A549 (cell line): ENCODE results near the gene ATXN10. TPM values are rescaled to one million over a fixed set of nuclear protein-coding genes. Genes with fewer than 3 reads are reported as not detected.

Source experiments
- ATAC-seq, 2 experiments: fragments of 200-7000 bp in 1 of 2; fragments of >200 bp in 1 of 2; cut with Nextera tagmentation in 1 of 2; cut with Tn5 transposase in 1 of 2; 3 replicates each; pipeline versions ENCODE4 v1.8.0 to v1.9.1; 2018 to 2020; ENCODE audit warnings: mild to moderate bottlenecking in 1 of 2, moderate library complexity in 1 of 2
- CTCF ChIA-PET: fragments of 300-600 bp; sonication (Branson Sonifier 250); formaldehyde crosslinking; extraction: SDS; loops from one replicate; lab custom pipeline; 2021; ENCODE audit warnings: antibody characterized with exemption, inconsistent platforms; lab: Yijun Ruan, JAX
- POLR2A ChIA-PET: fragments of 350-600 bp; formaldehyde crosslinking; extraction: SDS; loops from one replicate; lab custom pipeline; 2021; ENCODE audit warnings: antibody characterized with exemption, inconsistent platforms; lab: Yijun Ruan, JAX
- DNase-seq, 2 experiments: peaks; one replicate each; pipeline versions ENCODE4 v3.0.0 to v3.0.0-alpha.2; 2011 to 2016; ENCODE audit warnings: low read depth in 1 of 2, low spot score in 1 of 2
- FAIRE-seq: peaks from 2 replicates; lab custom pipeline; 2011; peaks lifted over from hg19 to GRCh38; lab: Jason Lieb, UNC
- H3K27ac ChIP-seq, 2 experiments: fragments of >200 bp; sonication (Bioruptor Twin); formaldehyde crosslinking; 3 replicates each; pipeline ENCODE4 v1.5.1; 2016 to 2017
- H3K4me1 ChIP-seq: fragments of >200 bp; sonication (Bioruptor Twin); formaldehyde crosslinking; 3 replicates; pipeline ENCODE4 v1.6.1; 2016
- H3K4me2 ChIP-seq: fragments of >200 bp; sonication (Bioruptor Twin); formaldehyde crosslinking; 3 replicates; pipeline ENCODE4 v1.6.1; 2016
- H3K4me3 ChIP-seq: fragments of >200 bp; sonication (Bioruptor Twin); formaldehyde crosslinking; 3 replicates; pipeline ENCODE4 v1.5.1; 2016
- H3K9me3 ChIP-seq: fragments of >200 bp; sonication (Bioruptor Twin); formaldehyde crosslinking; 3 replicates; pipeline ENCODE4 v1.6.1; 2016
- ATOH8 ChIP-seq: fragments of 250-450 bp; sonication (Bioruptor Pico); IDR thresholded peaks from 2 replicates; pipeline ENCODE4 v1.5.0; 2020; ENCODE audit warnings: low read depth, mild to moderate bottlenecking, moderate library complexity
- BCL3 ChIP-seq: fragments of >200 bp; sonication (Bioruptor Twin); formaldehyde crosslinking; IDR thresholded peaks from 3 replicates; pipeline ENCODE4 v1.6.1; 2016
- BHLHE40 ChIP-seq: IDR thresholded peaks from 2 replicates; pipeline ENCODE4 v1.6.1; 2012; ENCODE audit warnings: low read depth, low read length, inconsistent platforms
- CEBPB ChIP-seq, 2 experiments: fragments of >200 bp in 1 of 2; sonication (Bioruptor Twin) in 1 of 2; formaldehyde crosslinking in 1 of 2; IDR thresholded peaks; 2 replicates each; pipeline ENCODE4 v1.6.1; 2012 to 2016
- EHMT2 ChIP-seq: fragments of 200-600 bp; sonication (generic); IDR thresholded peaks from 2 replicates; pipeline ENCODE4 v1.6.1; 2016; ENCODE audit warnings: antibody characterized with exemption, low read depth, mild to moderate bottlenecking, moderate library complexity
- EP300 ChIP-seq, 2 experiments: fragments of >200 bp; sonication (Bioruptor Twin); formaldehyde crosslinking; IDR thresholded peaks; 2 replicates in 1 of 2; 3 replicates in 1 of 2; pipeline ENCODE4 v1.6.1; 2016 to 2017
- ESRRA ChIP-seq: fragments of 150-350 bp; IDR thresholded peaks from 2 replicates; pipeline ENCODE4 v1.6.1; 2014; ENCODE audit warnings: mild to moderate bottlenecking, low read length, borderline replicate concordance
- FOSB ChIP-seq: fragments of 250-450 bp; sonication (Bioruptor Pico); IDR thresholded peaks from 2 replicates; pipeline ENCODE4 v1.5.0; 2020; ENCODE audit warnings: mild to moderate bottlenecking, moderate library complexity
- FOSL2 ChIP-seq, 2 experiments: fragments of 450-650 bp in 1 of 2; fragments of >200 bp in 1 of 2; sonication (Bioruptor Twin) in 1 of 2; formaldehyde crosslinking; IDR thresholded peaks; 2 replicates each; pipeline versions ENCODE4 v1.5.0 to v1.6.1; 2016 to 2020; ENCODE audit warnings: mild to moderate bottlenecking in 1 of 2, moderate library complexity in 1 of 2
- GATA3 ChIP-seq: IDR thresholded peaks from 2 replicates; pipeline ENCODE4 v1.6.1; 2012; ENCODE audit warnings: borderline replicate concordance
- HEYL ChIP-seq: fragments of 250-450 bp; sonication (Bioruptor Pico); IDR thresholded peaks from 2 replicates; pipeline ENCODE4 v1.8.0; 2021; ENCODE audit warnings: mild to moderate bottlenecking, moderate library complexity
- HMGXB4 ChIP-seq: fragments of 250-450 bp; sonication (Bioruptor Pico); IDR thresholded peaks from 2 replicates; pipeline ENCODE4 v1.5.0; 2021; ENCODE audit warnings: mild to moderate bottlenecking, moderate library complexity, borderline replicate concordance
- HOXA7 ChIP-seq: fragments of 250-450 bp; sonication (Bioruptor Pico); IDR thresholded peaks from 2 replicates; pipeline ENCODE4 v1.5.0; 2020; ENCODE audit warnings: mild to moderate bottlenecking, moderate library complexity
- HOXB13 ChIP-seq: fragments of 250-450 bp; sonication (Bioruptor Pico); IDR thresholded peaks from 2 replicates; pipeline ENCODE4 v1.5.0; 2020; ENCODE audit warnings: low read depth, mild to moderate bottlenecking, moderate library complexity
- JUNB ChIP-seq: fragments of >200 bp; sonication (Bioruptor Twin); formaldehyde crosslinking; IDR thresholded peaks from 2 replicates; pipeline ENCODE4 v1.6.1; 2016
- KDM1A ChIP-seq: fragments of 200-600 bp; sonication (generic); IDR thresholded peaks from 2 replicates; pipeline ENCODE4 v1.6.1; 2016; ENCODE audit warnings: low read depth, mild to moderate bottlenecking
- MAZ ChIP-seq: fragments of 150-350 bp; IDR thresholded peaks from 2 replicates; pipeline ENCODE4 v1.6.1; 2014; ENCODE audit warnings: antibody characterized with exemption, low read depth, low read length, borderline replicate concordance
- MYC ChIP-seq: IDR thresholded peaks from 2 replicates; pipeline ENCODE4 v1.6.1; 2012; ENCODE audit warnings: mild to moderate bottlenecking, inconsistent platforms, low read length, improper control_type of control experiment, borderline replicate concordance
- PHF8 ChIP-seq: fragments of 200-600 bp; sonication (generic); IDR thresholded peaks from 2 replicates; pipeline ENCODE4 v1.6.1; 2016; ENCODE audit warnings: low read depth, mild to moderate bottlenecking, antibody characterized with exemption, moderate library complexity, borderline replicate concordance
- RAD21 ChIP-seq, 2 experiments: fragments of >200 bp in 1 of 2; sonication (Bioruptor Twin) in 1 of 2; formaldehyde crosslinking in 1 of 2; IDR thresholded peaks in 1 of 2; conservative IDR thresholded peaks in 1 of 2; 2 replicates in 1 of 2; 3 replicates in 1 of 2; pipeline ENCODE4 v1.6.1; 2012 to 2018; ENCODE audit warnings: inconsistent platforms in 1 of 2
- SMC3 ChIP-seq: fragments of >200 bp; sonication (Bioruptor Twin); formaldehyde crosslinking; IDR thresholded peaks from 3 replicates; pipeline ENCODE4 v1.6.1; 2018; ENCODE audit warnings: inconsistent platforms
- USF2 ChIP-seq: fragments of 450-650 bp; IDR thresholded peaks from 2 replicates; pipeline ENCODE4 v1.6.1; 2014; ENCODE audit warnings: antibody characterized with exemption
- ZC3H11A ChIP-seq: fragments of 450-650 bp; IDR thresholded peaks from 2 replicates; pipeline ENCODE4 v1.6.1; 2014; ENCODE audit warnings: antibody characterized with exemption, mild to moderate bottlenecking
- ZNF302 ChIP-seq: fragments of 250-450 bp; sonication (Bioruptor Pico); IDR thresholded peaks from 2 replicates; pipeline ENCODE4 v1.9.0; 2021; ENCODE audit warnings: inconsistent platforms, mild to moderate bottlenecking, moderate library complexity
- ZSCAN20 ChIP-seq: fragments of 250-450 bp; sonication (Bioruptor Pico); IDR thresholded peaks from 2 replicates; pipeline ENCODE4 v1.8.0; 2022; ENCODE audit warnings: mild to moderate bottlenecking, moderate library complexity
- WGBS: methylation state at CpG from one replicate; pipeline ENCODE4 v1.1.6; 2017; ENCODE audit errors: missing lambda C conversion rate; 5-methylcytosine and 5-hydroxymethylcytosine counted together
- polyA plus RNA-seq, 4 experiments: library from polyadenylated mRNA; depleted of rRNA in 3 of 4; stranded (reverse); fragments of >200 nt; fragmentation: RNase III in 1 of 4; extraction: RNeasy Plus Mini Kit Qiagen cat#74134 plus additional on column Dnase treatment in 1 of 4; gene quantifications; 2 replicates in 3 of 4; 3 replicates in 1 of 4; pipeline ENCODE4 v1.2.3, GENCODE V29; 2011 to 2017

Gene ATXN10
- polyA plus RNA-seq, 2 of the 4 experiments (the other 2 are of a cell fraction) = 126 to 281 TPM

- ChIA-PET CTCF (interaction anchor here (2.2 to 2.4 kb wide), 3 partner anchors 10 to 80 kb away, joined by 6 to 8 read pairs (median 6); no protein-coding TSS in a partner anchor), POLR2A (interaction anchor here (0.7 kb wide), 1 partner anchor 14 kb away, joined by 3 read pairs; the partner anchor contains the start of gene ATXN10)
- DNase-seq (no peak), FAIRE-seq (no peak), ATAC-seq (no peak)
- Histone ChIP-seq H3K4me3 (no peak overlapping the region), H3K4me1 (no peaks in the 10 kb centered on the region), H3K9me3 (no peaks in the 10 kb centered on the region; the same call in 2 of the 3 replicates), H3K27ac (no peak overlapping the region), H3K4me2 (no peak overlapping the region)
- WGBS = 86% methylated on average over 4 of the region's 4 CpGs
- TF ChIP-seq ZC3H11A (no peak), CEBPB (IDR thresholded peaks at IDR 0.05) (no peak), SMC3 (no peak)
Observed at GRCh38 chr22:45657701-45658100, 13.9 kb upstream of the ATXN10 start.

GRCh38 chr22:45664136-45664646 lies 7.4 kb upstream of the ATXN10 start:
- no peak overlapping the region for H3K27ac ChIP-seq
- no peak for FAIRE-seq
- DNase-seq = no peak
- H3K9me3 ChIP-seq = no peaks in the 10 kb centered on the region; the same call in 2 of the 3 replicates
- no peaks in the 10 kb centered on the region for H3K4me1 ChIP-seq
- no peak overlapping the region for H3K4me3 ChIP-seq
- no peak for ATAC-seq
- ChIA-PET POLR2A (no interaction called here), CTCF (no interaction called here)
- 79% methylated on average over 1 of the region's 1 CpG for WGBS
- no peak overlapping the region for H3K4me2 ChIP-seq
- TF ChIP-seq JUNB (no peak), EP300 (IDR thresholded peaks at IDR 0.05) (no peak), ZSCAN20 (CRISPR knock-in tag) (no peak), BHLHE40 (no peak), HEYL (CRISPR knock-in tag) (no peak), FOSL2 (IDR thresholded peaks at IDR 0.05) (no peak), FOSL2 (CRISPR knock-in tag; IDR thresholded peaks at IDR 0.05) (no peak), HOXA7 (CRISPR knock-in tag) (no peak), ESRRA (no peak), PHF8 (no peak), SMC3 (no peak), RAD21 (conservative IDR thresholded peaks at IDR 0.05 in 1 of 2, IDR thresholded peaks at IDR 0.05 in 1 of 2) (no peak)
- TF ChIP-seq, all 56 proteins: peak for 0

- CTCF ChIA-PET = no interaction called here
- FAIRE-seq = no peak
- POLR2A ChIA-PET = no interaction called here
Observed at GRCh38 chr22:45667486-45667885, 4.1 kb upstream of the ATXN10 start.

More at GRCh38 chr22:45667486-45667885, 4.1 kb upstream of the ATXN10 start:
- no peak for DNase-seq
- no peak overlapping the region for H3K27ac ChIP-seq
- H3K9me3 ChIP-seq = no peaks in the 10 kb centered on the region; the same call in 2 of the 3 replicates
- TF ChIP-seq ZNF302 (CRISPR knock-in tag) (no peak), CEBPB (IDR thresholded peaks at IDR 0.05) (no peak), KDM1A (no peak), EP300 (IDR thresholded peaks at IDR 0.05) (no peak), HOXB13 (CRISPR knock-in tag) (no peak), EHMT2 (no peak), MYC (no peak), USF2 (no peak), SMC3 (no peak), MAZ (no peak), ATOH8 (no peak), BCL3 (no peak), ESRRA (no peak), HOXA7 (CRISPR knock-in tag) (no peak), FOSB (CRISPR knock-in tag) (no peak), HMGXB4 (CRISPR knock-in tag) (no peak), HEYL (CRISPR knock-in tag) (no peak), GATA3 (no peak)
- H3K4me1 ChIP-seq = peaks cover 11% of the 10 kb centered on the region; the same call in 2 of the 3 replicates
- no peak overlapping the region for H3K4me2 ChIP-seq
- no peak overlapping the region for H3K4me3 ChIP-seq
- 76% methylated on average over 5 of the region's 5 CpGs for WGBS
- no peak for ATAC-seq
